ENCODE measurements around the gene MOCOS. TPM values are rescaled to one million over a fixed set of nuclear protein-coding genes. Genes with fewer than 3 reads are reported as not detected.
"Not testable (repeated sequence)": the region's sequence is repeated elsewhere in the genome, so short reads cannot be mapped to it uniquely, and the experiment has no call there.

Gene MOCOS
- total RNA-seq, 1 experiment from 2014 or later: 5.5 TPM

DNA sequence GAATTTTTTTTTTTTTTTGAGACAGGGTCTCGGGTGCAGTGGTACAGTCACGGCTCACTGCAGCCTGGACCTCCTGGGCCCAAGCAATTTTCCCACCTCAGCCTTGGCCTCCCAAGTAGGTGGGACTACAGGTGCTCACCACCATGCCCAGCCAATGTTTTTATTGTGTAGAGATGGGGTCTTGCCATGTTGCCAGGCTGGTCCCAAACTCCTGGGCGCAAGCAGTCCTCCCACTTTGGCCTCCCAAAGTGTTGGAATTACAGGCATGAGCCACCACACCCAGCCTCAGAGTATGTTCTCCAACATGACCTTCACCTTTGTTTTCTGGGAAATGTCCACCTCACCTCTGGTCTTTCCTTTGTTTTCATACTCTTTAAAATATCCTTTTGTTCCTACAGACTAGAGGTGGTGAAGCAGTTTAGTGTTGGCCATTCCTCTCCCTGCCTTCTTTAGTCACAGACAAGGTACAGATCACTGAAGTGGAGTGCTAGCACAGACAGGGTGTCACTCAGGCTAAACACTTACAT is 19.5 kb upstream of the MOCOS start:
- Mint-ChIP-seq H3K9me3 (ENCODE audit: unreplicated experiment) (no peaks in the 10 kb centered on the region), H3K36me3 (ENCODE audit: insufficient read depth, unreplicated experiment) (peaks cover 4% of the 10 kb centered on the region), H3K4me1 (ENCODE audit: low read depth, unreplicated experiment) (no peaks in the 10 kb centered on the region), H3K27me3 (ENCODE audit: insufficient read depth, unreplicated experiment) (no peaks in the 10 kb centered on the region), H3K27ac (ENCODE audit: unreplicated experiment) (no peak overlapping the region), H3K4me3 (ENCODE audit: unreplicated experiment) (no peak overlapping the region)
- H3K4me1 ChIP-seq: no peaks in the 10 kb centered on the region
- DNase-seq: no peak
- H3K36me3 ChIP-seq (ENCODE audit: control insufficient read depth, insufficient read depth, low read length): no peaks in the 10 kb centered on the region; the same call in 1 of the 2 replicates
- H3K9me3 ChIP-seq: no peaks in the 10 kb centered on the region
- POLR2A ChIA-PET: no interaction called here
- TF ChIP-seq, protein P1, sequence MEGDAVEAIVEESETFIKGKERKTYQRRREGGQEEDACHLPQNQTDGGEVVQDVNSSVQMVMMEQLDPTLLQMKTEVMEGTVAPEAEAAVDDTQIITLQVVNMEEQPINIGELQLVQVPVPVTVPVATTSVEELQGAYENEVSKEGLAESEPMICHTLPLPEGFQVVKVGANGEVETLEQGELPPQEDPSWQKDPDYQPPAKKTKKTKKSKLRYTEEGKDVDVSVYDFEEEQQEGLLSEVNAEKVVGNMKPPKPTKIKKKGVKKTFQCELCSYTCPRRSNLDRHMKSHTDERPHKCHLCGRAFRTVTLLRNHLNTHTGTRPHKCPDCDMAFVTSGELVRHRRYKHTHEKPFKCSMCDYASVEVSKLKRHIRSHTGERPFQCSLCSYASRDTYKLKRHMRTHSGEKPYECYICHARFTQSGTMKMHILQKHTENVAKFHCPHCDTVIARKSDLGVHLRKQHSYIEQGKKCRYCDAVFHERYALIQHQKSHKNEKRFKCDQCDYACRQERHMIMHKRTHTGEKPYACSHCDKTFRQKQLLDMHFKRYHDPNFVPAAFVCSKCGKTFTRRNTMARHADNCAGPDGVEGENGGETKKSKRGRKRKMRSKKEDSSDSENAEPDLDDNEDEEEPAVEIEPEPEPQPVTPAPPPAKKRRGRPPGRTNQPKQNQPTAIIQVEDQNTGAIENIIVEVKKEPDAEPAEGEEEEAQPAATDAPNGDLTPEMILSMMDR (IDR thresholded peaks at IDR 0.05; ENCODE audit: insufficient read depth in 1 of 2, low read depth in 1 of 2, low read length in 1 of 2, severe bottlenecking in 1 of 2, unreplicated experiment in 1 of 2): no peak
- no peak overlapping the region for H3K4me3 ChIP-seq (ENCODE audit: low read depth, low read length)
- H3K27me3 ChIP-seq (replicated peaks; ENCODE audit: control insufficient read depth, insufficient read depth, low read length): no peaks in the 10 kb centered on the region
- intact Hi-C loops (cut with micrococcal nuclease; ENCODE audit: unreplicated experiment): loop anchor here (2.0 kb wide), 1 partner anchor 29 kb away; no protein-coding TSS in a partner anchor
- CTCF ChIA-PET: no interaction called here
- no TSS peak for BruUV-seq (replicated peaks)

DNA sequence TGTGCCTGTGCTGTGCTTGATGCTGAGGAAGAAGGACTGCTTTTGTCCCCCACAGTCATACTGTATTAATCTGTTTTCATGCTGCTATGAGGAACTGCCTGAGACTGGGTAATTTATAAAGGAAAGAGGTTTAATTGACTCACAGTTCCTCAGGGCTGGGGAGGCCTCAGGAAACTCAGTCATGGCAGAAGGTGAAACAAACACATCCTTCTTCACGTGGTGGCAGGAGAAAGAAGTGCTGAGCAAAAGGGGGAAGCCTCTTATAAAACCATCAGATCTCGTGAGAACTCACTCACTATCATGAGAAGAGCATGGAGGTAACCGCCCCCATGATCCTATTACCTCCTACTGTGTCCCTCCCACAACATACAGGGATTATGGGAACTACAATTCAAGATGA is 19.0 kb upstream of the MOCOS start:
- H3K9me3 ChIP-seq; H3K4me1 Mint-ChIP-seq (ENCODE audit: low read depth, unreplicated experiment); H3K36me3 Mint-ChIP-seq (ENCODE audit: insufficient read depth, unreplicated experiment); H3K27me3 ChIP-seq (replicated peaks; ENCODE audit: control insufficient read depth, insufficient read depth, low read length); H3K4me3 ChIP-seq (ENCODE audit: low read depth, low read length); H3K27ac Mint-ChIP-seq (ENCODE audit: unreplicated experiment); POLR2A ChIA-PET; H3K9me3 Mint-ChIP-seq (ENCODE audit: unreplicated experiment); DNase-seq; H3K4me1 ChIP-seq; H3K36me3 ChIP-seq (ENCODE audit: control insufficient read depth, insufficient read depth, low read length); BruUV-seq (replicated peaks); H3K4me3 Mint-ChIP-seq (ENCODE audit: unreplicated experiment); CTCF ChIA-PET; H3K27me3 Mint-ChIP-seq (ENCODE audit: insufficient read depth, unreplicated experiment): not testable (repeated sequence)
- intact Hi-C loops (cut with micrococcal nuclease; ENCODE audit: unreplicated experiment): loop anchor here (2.0 kb wide), 1 partner anchor 29 kb away; no protein-coding TSS in a partner anchor

DNA sequence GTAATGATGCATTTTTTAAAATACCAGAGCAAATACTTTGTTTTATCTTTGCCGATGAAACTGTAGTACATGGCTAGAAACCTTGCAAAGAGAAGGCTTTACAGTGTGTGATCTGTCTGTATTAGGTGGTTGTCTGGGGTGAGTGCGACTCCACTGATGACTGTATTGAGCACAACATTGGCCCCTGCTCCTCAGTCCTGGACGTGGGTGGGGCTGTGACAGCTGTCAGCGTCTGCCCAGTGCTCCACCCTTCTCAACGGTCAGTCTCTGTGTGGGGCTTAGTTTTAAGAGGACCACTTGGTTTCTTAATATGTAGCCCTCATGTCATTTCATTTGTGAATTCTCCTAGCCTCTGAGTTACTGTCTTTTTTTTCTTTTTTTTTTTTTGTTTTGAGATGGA is 17.4 kb upstream of the MOCOS start:
- Mint-ChIP-seq H3K9me3 (ENCODE audit: unreplicated experiment) (no peaks in the 10 kb centered on the region), H3K36me3 (ENCODE audit: insufficient read depth, unreplicated experiment) (peaks cover 4% of the 10 kb centered on the region), H3K4me3 (ENCODE audit: unreplicated experiment) (no peak overlapping the region), H3K4me1 (ENCODE audit: low read depth, unreplicated experiment) (no peaks in the 10 kb centered on the region), H3K27ac (ENCODE audit: unreplicated experiment) (no peak overlapping the region), H3K27me3 (ENCODE audit: insufficient read depth, unreplicated experiment) (no peaks in the 10 kb centered on the region)
- ChIA-PET POLR2A (no interaction called here), CTCF (no interaction called here)
- no peaks in the 10 kb centered on the region for H3K4me1 ChIP-seq
- no peaks in the 10 kb centered on the region for H3K27me3 ChIP-seq (replicated peaks; ENCODE audit: control insufficient read depth, insufficient read depth, low read length)
- intact Hi-C loops (cut with micrococcal nuclease; ENCODE audit: unreplicated experiment): loop anchor here (2.0 kb wide), 1 partner anchor 27 kb away; no protein-coding TSS in a partner anchor
- TF ChIP-seq, protein P1 (IDR thresholded peaks at IDR 0.05; ENCODE audit: insufficient read depth in 1 of 2, low read depth in 1 of 2, low read length in 1 of 2, severe bottlenecking in 1 of 2, unreplicated experiment in 1 of 2): no peak
- H3K36me3 ChIP-seq (ENCODE audit: control insufficient read depth, insufficient read depth, low read length): no peaks in the 10 kb centered on the region; the same call in 1 of the 2 replicates
- H3K9me3 ChIP-seq: no peaks in the 10 kb centered on the region
- no TSS peak for BruUV-seq (replicated peaks)
- no peak overlapping the region for H3K4me3 ChIP-seq (ENCODE audit: low read depth, low read length)
- DNase-seq: no peak

DNA sequence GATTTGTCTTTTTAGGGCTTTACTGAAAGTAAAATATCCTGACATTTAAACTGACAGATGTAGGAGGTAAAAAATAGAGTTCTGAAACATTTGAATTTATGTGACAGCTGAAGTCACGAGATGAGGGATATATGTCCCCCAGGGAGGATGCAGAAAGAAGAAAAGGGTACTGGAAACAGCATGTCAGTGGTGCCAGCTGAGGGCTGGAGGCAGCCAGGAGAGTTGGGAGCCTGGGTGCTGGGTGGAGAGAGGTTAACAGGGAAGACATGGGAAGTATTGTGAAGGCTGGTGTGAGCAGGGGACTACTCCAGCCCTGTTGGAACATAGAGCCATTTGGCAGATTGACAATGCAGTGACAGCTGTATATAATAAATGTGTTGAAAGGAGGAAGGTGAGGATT is 11.8 kb upstream of the MOCOS start:
- TSS peak; percentile 16 for BruUV-seq (replicated peaks)
- POLR2A ChIA-PET: no interaction called here
- TF ChIP-seq, protein P1 (IDR thresholded peaks at IDR 0.05; ENCODE audit: insufficient read depth in 1 of 2, low read depth in 1 of 2, low read length in 1 of 2, severe bottlenecking in 1 of 2, unreplicated experiment in 1 of 2): no peak
- Mint-ChIP-seq H3K27me3 (ENCODE audit: insufficient read depth, unreplicated experiment) (no peaks in the 10 kb centered on the region), H3K36me3 (ENCODE audit: insufficient read depth, unreplicated experiment) (peaks cover 9% of the 10 kb centered on the region), H3K4me1 (ENCODE audit: low read depth, unreplicated experiment) (peaks cover 13% of the 10 kb centered on the region), H3K4me3 (ENCODE audit: unreplicated experiment) (peak overlapping the region; percentile 16), H3K9me3 (ENCODE audit: unreplicated experiment) (no peaks in the 10 kb centered on the region), H3K27ac (ENCODE audit: unreplicated experiment) (peak overlapping the region; percentile 54)
- Histone ChIP-seq H3K9me3 (no peaks in the 10 kb centered on the region), H3K4me3 (ENCODE audit: low read depth, low read length) (no peak overlapping the region), H3K36me3 (ENCODE audit: control insufficient read depth, insufficient read depth, low read length) (no peaks in the 10 kb centered on the region), H3K4me1 (peaks cover 12% of the 10 kb centered on the region), H3K27me3 (replicated peaks; ENCODE audit: control insufficient read depth, insufficient read depth, low read length) (no peaks in the 10 kb centered on the region)
- CTCF ChIA-PET: no interaction called here
- intact Hi-C loops (cut with micrococcal nuclease; ENCODE audit: unreplicated experiment): no loop called here
- no peak for DNase-seq
